ENCODE data around the gene UBE2E2.

The UBE2E2 gene

GRCh38 chr3:23583980-23584740 is 381.0 kb downstream of the UBE2E2 start:
- DNase-seq (ENCODE audit: low read depth), result no peak

GRCh38 chr3:23587513-23587912 is 384.4 kb downstream of the UBE2E2 start:
- no peak overlapping the region for H3K4me3 ChIP-seq (ENCODE audit: low read depth, low read length)
- no peak for TF ChIP-seq CTCF (IDR thresholded peaks at IDR 0.05; ENCODE audit: low read depth, low read length, missing control alignments)
- DNase-seq (ENCODE audit: low read depth), result no peak

More at GRCh38 chr3:23583980-23584740, 381.0 kb downstream of the UBE2E2 start:
- no peak for TF ChIP-seq CTCF (IDR thresholded peaks at IDR 0.05; ENCODE audit: low read depth, low read length, missing control alignments)
- no peak overlapping the region for H3K4me3 ChIP-seq (ENCODE audit: low read depth, low read length)

- no peak for TF ChIP-seq CTCF (IDR thresholded peaks at IDR 0.05; ENCODE audit: low read depth, low read length, missing control alignments)
- DNase-seq (ENCODE audit: low read depth), result no peak
- no peak overlapping the region for H3K4me3 ChIP-seq (ENCODE audit: low read depth, low read length)
Measured at GRCh38 chr3:23588547-23588946, 385.4 kb downstream of the UBE2E2 start.

- no peak for DNase-seq (ENCODE audit: low read depth)
- no peak overlapping the region for H3K4me3 ChIP-seq (ENCODE audit: low read depth, low read length)
- TF ChIP-seq CTCF (IDR thresholded peaks at IDR 0.05; ENCODE audit: low read depth, low read length, missing control alignments), result no peak
Measured at GRCh38 chr3:23589602-23590001, 386.5 kb downstream of the UBE2E2 start.

- TF ChIP-seq CTCF (IDR thresholded peaks at IDR 0.05; ENCODE audit: low read depth, low read length, missing control alignments), result no peak
- DNase-seq (ENCODE audit: low read depth), result peak; percentile 75
- no peak overlapping the region; the same call in 1 of the 2 replicates for H3K4me3 ChIP-seq (ENCODE audit: low read depth, low read length)
Measured at GRCh38 chr3:23590424-23591273, 387.5 kb downstream of the UBE2E2 start.

GRCh38 chr3:23591374-23591773 is 388.2 kb downstream of the UBE2E2 start:
- DNase-seq (ENCODE audit: low read depth), result no peak
- TF ChIP-seq CTCF (IDR thresholded peaks at IDR 0.05; ENCODE audit: low read depth, low read length, missing control alignments), result no peak
- H3K4me3 ChIP-seq (ENCODE audit: low read depth, low read length), result no peak overlapping the region
